HAP-1 (cell line): Measurements from ENCODE around the gene KLF3.

Experiments
- DNase-seq, 2 experiments: peaks; one replicate each; pipeline ENCODE4 v3.0.0-alpha.2; 2016 to 2020; ENCODE audit warnings: low spot score in 2 of 2
- H3K27me3 ChIP-seq: fragments of 250-450 bp; sonication (Bioruptor Pico); 2 replicates; pipeline ENCODE4 v1.5.1; 2020; ENCODE audit warnings: low read depth, mild to moderate bottlenecking, moderate library complexity
- H3K36me3 ChIP-seq: fragments of 250-450 bp; sonication (Bioruptor Pico); replicated peaks from 2 replicates; pipeline ENCODE4 v1.5.1; 2020; ENCODE audit warnings: mild to moderate bottlenecking
- H3K4me1 ChIP-seq: fragments of 250-450 bp; sonication (Bioruptor Pico); 2 replicates; pipeline ENCODE4 v1.5.1; 2020; ENCODE audit warnings: mild to moderate bottlenecking
- H3K4me3 ChIP-seq: fragments of 250-450 bp; sonication (Bioruptor Pico); 2 replicates; pipeline ENCODE4 v1.5.1; 2020; ENCODE audit warnings: mild to moderate bottlenecking, moderate library complexity
- H3K9me3 ChIP-seq: fragments of 250-450 bp; sonication (Bioruptor Pico); 2 replicates; pipeline ENCODE4 v1.5.1; 2020; ENCODE audit warnings: mild to moderate bottlenecking, moderate library complexity
- in situ Hi-C: fragments of 300-500 bp; cut with MboI; formaldehyde crosslinking; loops from 3 replicates; pipeline ENCODE4 v1.14.3; 2020; ENCODE audit warnings: low sequenced_read_pairs, inconsistent platforms, mixed read lengths

KLF3 gene

DNA sequence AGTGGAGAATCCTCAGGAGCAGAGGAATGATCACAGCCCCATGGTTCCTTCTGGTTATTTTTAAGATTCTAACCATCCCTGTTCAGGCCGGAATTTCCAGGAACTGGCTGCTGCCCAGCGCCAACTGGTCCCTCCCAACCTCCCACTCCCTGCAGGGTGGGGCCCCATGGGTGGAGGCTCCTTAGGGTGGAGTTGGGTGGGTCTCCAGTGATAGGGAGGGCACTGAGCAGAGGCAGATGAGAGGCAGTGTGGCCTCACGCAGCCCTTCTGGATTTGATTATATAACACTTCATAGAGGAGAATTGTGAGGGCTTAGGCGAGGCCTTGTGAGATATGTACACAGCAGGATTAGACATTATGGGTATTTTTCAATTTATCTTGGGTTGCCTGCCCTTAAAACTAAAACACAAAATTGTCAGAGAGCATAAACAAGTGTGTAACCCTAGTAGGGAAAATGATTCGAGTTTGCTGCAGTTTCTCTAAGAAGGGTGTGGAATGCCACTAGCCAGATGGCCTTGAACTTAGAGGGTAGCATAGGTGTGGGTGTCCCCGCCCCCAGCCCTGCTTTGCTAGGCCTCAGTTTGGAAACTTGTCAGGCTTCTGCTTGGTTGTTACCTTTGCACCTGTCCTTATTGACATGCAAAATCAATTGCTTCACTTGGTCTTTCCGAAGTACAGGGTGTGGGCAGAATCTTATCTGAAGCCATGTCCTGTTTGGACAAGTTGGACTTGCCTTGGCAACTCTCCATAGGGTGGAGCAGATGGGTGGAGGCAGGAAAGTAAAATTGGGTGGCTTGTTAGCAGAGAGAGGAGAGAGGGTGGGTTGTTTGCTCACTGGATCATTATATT is 9.4 kb downstream of the KLF3 start:
- Histone ChIP-seq H3K36me3 (no peaks in the 10 kb centered on the region), H3K9me3 (no peaks in the 10 kb centered on the region), H3K4me1 (peaks cover 42% of the 10 kb centered on the region), H3K27me3 (no peaks in the 10 kb centered on the region), H3K4me3 (no peak overlapping the region)
- in situ Hi-C loops: loop anchor here (5.0 kb wide), 1 partner anchor 356 kb away; no protein-coding TSS in a partner anchor
- DNase-seq: peak in 1 of 2 experiments; percentile 26

DNA sequence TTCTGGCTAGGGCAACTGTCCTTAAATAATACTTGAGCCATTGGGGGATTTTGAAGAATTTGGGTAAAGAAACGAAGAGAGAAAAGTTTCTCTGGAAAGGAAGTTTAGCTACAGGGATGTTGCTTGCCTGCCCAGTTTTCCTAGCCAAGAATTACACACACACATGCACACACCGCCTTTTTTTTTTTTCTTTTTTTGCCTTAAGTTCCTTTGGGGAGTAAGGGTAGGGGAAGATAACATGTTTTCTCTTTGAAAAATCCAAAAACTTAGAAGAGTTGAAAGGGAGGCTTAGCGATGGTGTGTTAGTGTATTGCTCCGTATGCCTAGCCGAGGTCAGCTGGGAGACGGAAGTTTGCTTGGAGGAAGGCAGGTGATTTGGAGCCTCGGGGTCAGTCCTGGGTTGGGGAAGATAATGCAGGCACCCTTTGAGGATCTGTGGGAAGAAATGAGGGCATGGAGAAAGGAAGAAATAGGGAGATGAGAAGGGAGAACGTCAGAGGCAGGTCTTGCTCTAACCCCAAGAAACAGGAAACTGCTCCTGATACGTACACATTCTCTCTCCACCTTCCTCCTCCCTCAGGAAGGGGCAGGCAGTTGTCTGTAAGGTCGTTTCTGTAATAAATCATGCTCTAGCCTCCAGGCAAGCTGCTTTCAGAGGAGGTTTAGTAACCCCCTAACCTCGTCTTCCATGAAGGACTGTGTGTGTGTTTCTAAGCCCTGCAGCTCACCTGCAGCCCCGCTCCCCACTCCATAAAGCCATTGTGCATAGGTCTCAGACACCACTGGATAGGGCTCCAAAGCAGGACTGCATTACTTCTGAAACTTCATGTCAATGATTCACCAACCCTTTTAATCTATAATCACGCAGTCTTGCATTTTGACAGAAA is 10.5 kb downstream of the KLF3 start:
- no peaks in the 10 kb centered on the region for H3K36me3 ChIP-seq
- H3K27me3 ChIP-seq: no peaks in the 10 kb centered on the region
- H3K4me1 ChIP-seq: peaks cover 42% of the 10 kb centered on the region
- H3K4me3 ChIP-seq: no peak overlapping the region
- in situ Hi-C loops: loop anchor here (5.0 kb wide), 1 partner anchor 357 kb away; no protein-coding TSS in a partner anchor
- DNase-seq: peak; percentile 44 to 46
- H3K9me3 ChIP-seq: no peaks in the 10 kb centered on the region

DNA sequence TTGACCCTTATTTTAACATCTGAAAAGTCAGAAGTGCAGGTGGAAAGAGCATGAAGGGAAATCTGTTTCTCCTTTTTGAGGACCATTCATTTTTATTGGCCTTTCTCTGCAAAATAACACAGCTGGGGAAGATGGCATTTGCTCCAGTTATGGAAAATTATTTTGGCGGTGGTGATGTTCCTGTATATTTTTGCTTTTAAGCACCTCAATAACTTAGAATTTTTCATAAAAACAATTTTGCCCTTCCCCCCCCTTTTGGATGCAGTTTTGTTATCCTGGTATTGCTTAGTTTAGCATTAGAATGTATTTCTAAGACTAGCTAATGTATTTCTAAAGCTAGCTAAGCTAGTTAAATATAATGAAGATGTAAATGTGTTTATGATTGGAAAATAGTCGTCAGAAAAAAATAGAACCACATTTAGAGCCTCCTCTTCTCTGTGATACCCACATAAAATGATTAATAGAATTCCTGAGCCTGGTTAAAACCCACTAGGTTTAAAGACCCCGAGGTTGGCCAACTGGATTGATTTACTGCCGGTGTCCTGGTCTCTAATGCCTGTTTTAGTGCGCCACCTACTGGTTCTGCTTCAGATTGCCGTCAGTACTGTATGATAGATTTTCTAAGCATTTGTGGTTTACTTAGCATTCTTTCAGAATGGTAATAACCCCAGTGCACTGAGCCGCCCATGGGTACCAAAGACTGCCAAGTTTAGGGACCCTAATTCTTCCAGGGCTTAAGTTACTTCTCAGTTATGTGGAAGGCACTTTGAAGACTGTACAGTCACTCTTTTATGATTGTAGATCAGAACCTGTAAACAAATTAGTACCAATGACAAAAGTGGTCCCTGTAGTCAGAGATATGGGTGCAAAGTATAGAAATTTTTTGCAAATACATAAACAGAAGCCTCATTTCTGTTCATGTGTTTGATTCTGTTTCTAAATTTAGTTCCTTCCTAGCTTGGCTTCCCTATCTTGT is 11.4 kb downstream of the KLF3 start:
- Histone ChIP-seq H3K4me3 (no peak overlapping the region), H3K9me3 (no peaks in the 10 kb centered on the region), H3K36me3 (no peaks in the 10 kb centered on the region), H3K4me1 (peaks cover 42% of the 10 kb centered on the region), H3K27me3 (no peaks in the 10 kb centered on the region)
- DNase-seq: peak; percentile 82 to 89
- in situ Hi-C loops: no loop called here

DNA sequence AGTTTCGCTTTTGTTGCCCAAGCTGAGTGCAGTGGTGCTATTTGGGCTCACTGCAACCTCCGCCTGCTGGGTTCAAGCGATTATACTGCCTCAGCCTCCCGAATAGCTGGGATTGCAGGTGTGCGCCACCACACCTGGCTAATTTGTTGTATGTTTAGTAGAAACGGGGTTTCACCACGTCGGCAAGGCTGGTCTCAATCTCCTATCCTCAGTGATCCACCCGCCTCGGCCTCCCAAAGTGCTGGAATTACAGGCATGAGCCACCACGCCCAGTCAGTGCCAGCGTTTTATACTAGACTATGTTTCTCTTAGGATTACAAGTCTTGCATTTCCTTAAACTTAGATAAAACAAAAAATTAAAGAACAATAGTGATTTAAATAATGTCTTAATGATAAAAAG is 13.0 kb downstream of the KLF3 start:
- DNase-seq: no peak
- Histone ChIP-seq H3K4me1 (peaks cover 37% of the 10 kb centered on the region), H3K4me3 (no peak overlapping the region), H3K36me3 (no peaks in the 10 kb centered on the region; the same call in none of the 2 replicates), H3K9me3 (no peaks in the 10 kb centered on the region), H3K27me3 (no peaks in the 10 kb centered on the region)
- in situ Hi-C loops: no loop called here

DNA sequence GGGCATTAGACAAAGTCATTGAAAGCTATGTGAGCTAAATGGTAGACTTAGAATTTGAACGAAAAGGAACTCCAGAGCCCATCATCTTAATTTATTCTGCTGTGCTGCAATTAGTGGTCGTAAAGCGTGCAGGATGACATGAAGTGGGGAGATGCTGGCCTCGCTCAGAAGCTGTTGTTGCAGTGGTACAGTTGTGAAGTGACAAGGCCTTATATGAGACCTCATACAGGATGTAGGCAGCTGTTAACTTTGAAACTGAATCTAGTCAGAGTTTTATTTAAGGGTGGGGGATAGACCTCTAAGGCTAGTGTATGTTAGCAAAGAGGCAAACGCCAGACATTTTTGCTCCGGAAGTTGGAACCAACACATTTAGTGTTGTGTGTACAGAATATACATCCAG is 13.4 kb downstream of the KLF3 start:
- H3K4me1 ChIP-seq: peaks cover 32% of the 10 kb centered on the region
- no peak for DNase-seq
- H3K9me3 ChIP-seq: no peaks in the 10 kb centered on the region
- in situ Hi-C loops: no loop called here
- peaks cover 2% of the 10 kb centered on the region for H3K36me3 ChIP-seq
- no peaks in the 10 kb centered on the region for H3K27me3 ChIP-seq
- H3K4me3 ChIP-seq: no peak overlapping the region

DNA sequence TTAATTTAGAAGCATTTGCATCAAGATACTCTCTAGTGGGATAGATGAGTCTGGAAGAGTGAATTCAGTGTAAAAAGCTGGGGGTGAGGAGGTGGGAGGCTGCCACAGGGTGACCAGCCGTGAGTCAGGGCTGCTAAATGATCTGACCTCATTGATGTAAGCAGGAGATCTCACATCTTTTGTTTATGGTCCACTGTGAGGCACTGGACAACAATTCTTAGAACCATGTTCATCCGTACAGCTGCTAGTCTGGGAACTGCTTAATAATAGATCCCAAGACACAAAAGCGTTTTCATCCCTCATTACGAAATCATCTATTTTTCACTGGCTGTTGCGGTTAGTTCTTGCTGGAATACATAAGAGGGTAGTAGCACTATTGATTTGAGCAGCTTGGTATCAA is 14.1 kb downstream of the KLF3 start:
- Histone ChIP-seq H3K4me1 (peaks cover 26% of the 10 kb centered on the region), H3K4me3 (no peak overlapping the region), H3K9me3 (no peaks in the 10 kb centered on the region), H3K27me3 (no peaks in the 10 kb centered on the region), H3K36me3 (peaks cover 8% of the 10 kb centered on the region)
- DNase-seq: no peak
- in situ Hi-C loops: no loop called here

DNA sequence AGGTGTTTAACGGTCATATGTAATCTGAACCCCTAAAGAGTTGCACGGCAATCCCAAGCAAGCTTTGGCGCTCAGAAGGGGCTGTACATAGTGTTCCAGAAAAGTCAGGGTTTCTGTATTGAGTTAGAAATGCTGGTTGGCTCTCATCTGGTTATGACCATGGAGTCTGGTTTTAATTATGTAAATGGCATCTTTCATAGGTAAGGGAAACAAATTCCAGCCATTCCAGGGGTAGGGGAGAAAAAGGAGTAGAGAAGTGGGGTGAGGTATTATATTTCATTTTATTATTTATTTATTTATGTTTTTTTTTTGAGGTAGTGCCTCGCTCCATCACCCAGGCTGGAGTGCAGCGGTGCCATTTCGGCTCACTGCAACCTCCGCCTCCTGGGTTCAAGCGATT is 15.9 kb downstream of the KLF3 start:
- no peak for DNase-seq
- Histone ChIP-seq H3K27me3 (no peaks in the 10 kb centered on the region), H3K4me1 (peaks cover 9% of the 10 kb centered on the region), H3K4me3 (no peak overlapping the region), H3K36me3 (peaks cover 10% of the 10 kb centered on the region), H3K9me3 (no peaks in the 10 kb centered on the region)
- in situ Hi-C loops: no loop called here

DNA sequence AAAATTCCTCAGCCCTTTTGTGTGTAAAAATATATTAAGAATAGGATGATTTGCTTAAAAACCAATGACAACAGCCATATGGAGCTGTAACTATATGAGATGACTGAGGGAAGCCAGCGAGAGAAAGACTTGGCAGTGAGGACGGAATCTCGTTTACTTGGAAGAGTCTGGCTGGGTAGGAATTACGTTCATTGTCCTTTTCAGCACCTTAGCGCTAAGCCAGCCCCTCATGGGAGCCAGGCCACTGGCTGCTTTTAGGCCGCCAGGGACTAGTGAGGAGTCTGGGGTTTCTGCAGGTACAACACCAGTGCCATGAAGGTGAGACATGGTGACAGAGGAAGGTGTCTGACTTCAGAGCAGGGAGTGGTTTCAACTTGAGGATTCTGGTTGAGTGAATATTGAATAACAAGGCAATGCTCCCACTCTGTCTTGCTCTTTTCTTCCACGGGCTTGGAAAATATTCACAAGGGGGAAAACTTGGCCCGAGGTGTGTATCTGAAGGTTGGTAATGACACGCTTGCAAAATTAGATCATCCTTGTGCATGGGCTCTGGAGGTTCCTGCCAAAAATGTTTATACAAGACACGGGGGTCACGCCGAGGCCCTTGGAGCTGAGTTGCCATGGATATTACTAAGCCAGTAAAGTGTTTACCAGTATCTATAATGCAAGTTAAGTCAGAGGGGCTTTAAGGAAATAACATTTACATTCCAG is 17.4 kb downstream of the KLF3 start:
- in situ Hi-C loops: no loop called here
- Histone ChIP-seq H3K36me3 (peaks cover 10% of the 10 kb centered on the region), H3K27me3 (no peaks in the 10 kb centered on the region), H3K4me3 (no peak overlapping the region), H3K4me1 (no peaks in the 10 kb centered on the region), H3K9me3 (no peaks in the 10 kb centered on the region)
- DNase-seq: no peak

DNA sequence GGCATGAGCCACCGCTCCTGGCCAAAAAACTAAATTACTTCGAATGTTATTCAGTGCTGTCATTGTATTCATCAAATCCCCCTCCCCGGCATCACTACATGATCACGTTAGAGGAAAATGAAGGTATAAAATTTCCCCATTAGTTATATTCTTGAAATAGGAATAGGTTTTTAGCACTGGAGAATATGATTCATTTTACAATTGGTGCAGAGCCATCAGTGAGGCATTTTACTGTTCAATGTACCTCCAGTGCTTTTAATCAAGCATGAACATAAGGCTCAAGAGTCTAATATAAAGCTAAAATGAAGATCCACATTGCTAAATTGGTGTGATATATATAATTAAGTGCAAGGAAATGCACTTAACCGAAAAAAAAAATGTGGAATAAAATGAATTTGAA is 18.3 kb downstream of the KLF3 start:
- in situ Hi-C loops: no loop called here
- H3K36me3 ChIP-seq: peaks cover 10% of the 10 kb centered on the region
- DNase-seq: no peak
- H3K27me3 ChIP-seq: no peaks in the 10 kb centered on the region
- no peaks in the 10 kb centered on the region for H3K9me3 ChIP-seq
- no peak overlapping the region for H3K4me3 ChIP-seq
- H3K4me1 ChIP-seq: no peaks in the 10 kb centered on the region

DNA sequence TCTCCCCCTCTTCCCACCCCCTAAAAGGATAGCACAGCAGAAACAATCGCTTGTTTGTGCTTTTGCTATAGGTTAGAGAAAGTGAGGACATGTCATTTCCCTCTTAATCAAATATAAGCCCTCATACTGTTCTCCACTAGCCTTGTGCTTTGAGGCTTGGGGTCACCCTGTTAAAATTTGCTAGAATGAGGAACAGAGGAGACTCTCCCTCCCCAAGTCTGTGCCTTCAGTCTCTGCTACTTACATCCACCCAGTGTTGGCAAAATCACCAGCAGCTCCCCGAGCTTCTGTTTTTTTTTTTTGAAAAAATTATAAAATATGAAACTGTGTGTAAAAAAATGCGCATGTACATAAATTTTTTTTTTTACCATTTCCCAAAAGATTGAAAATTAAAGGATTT is 19.3 kb downstream of the KLF3 start:
- Histone ChIP-seq H3K36me3 (peaks cover 14% of the 10 kb centered on the region), H3K4me3 (no peak overlapping the region), H3K4me1 (no peaks in the 10 kb centered on the region), H3K9me3 (no peaks in the 10 kb centered on the region), H3K27me3 (no peaks in the 10 kb centered on the region)
- no peak for DNase-seq
- in situ Hi-C loops: no loop called here

DNA sequence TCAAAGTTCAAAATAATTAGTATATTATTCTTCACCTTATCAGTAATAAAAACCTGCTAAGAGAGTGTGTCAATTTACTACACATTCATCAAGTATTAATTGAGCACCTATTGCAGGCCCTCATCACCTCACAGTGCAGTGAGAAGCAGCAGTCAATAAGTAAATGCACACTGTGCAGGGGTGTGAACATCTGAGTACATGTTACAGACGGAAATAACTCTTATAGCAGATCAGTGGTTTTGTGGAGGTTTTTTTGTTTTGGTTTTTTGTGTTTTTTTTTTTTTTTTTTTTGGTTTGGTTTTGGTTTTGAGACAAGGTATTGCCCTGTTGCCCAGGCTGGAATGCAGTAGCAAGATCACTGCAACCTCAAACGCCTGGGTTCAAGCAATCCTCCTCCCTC is 20.3 kb downstream of the KLF3 start:
- no peaks in the 10 kb centered on the region for H3K9me3 ChIP-seq
- no peak for DNase-seq
- no peaks in the 10 kb centered on the region for H3K27me3 ChIP-seq
- peaks cover 23% of the 10 kb centered on the region for H3K36me3 ChIP-seq
- in situ Hi-C loops: no loop called here
- H3K4me1 ChIP-seq: no peaks in the 10 kb centered on the region
- H3K4me3 ChIP-seq: no peak overlapping the region

DNA sequence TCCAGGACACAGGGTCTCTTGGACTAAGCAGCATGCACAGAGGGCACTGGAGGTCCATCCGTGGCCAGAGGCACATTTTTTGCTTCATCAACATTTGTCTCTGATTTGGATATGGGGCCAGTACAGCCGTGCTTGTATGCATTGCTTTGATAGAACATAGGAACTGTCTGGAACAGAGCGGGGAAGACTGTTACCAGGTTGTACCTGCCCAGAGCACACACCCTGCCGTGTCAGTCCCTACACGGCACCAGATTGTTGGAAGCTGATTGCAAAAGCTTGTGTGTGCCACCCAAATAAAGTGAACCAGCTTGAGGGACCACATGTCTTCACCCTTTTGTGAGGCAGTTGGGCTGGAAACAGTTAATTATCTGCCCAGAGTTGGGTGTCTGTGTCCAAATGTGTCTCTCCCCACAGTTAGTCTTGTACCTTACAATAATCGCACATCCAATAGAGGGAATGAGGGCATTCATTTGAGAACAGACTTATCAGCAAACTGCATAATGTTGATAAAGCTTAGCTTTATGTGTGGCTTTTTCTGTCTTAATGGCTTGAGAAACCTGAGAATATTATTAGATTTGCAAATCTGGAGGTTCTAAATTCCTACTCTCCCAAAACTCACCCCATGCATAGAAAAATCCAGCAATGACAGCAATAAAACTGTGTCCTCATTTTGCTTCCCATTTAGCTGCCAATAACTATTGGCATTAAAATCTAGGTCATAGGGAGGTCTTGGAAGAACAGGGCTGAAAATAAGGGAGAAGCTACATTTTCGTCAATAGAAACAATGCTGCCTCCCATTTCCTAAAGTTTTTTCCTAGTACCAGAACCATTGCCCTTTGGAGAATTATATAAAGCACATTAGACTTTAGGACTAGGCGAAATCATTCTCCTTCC is 21.2 kb downstream of the KLF3 start:
- no peaks in the 10 kb centered on the region for H3K4me1 ChIP-seq
- H3K27me3 ChIP-seq: no peaks in the 10 kb centered on the region
- in situ Hi-C loops: no loop called here
- H3K4me3 ChIP-seq: no peak overlapping the region
- H3K36me3 ChIP-seq: peaks cover 33% of the 10 kb centered on the region
- H3K9me3 ChIP-seq: no peaks in the 10 kb centered on the region
- no peak for DNase-seq
